ENCODE results near the gene TMEM131L.

DNA sequence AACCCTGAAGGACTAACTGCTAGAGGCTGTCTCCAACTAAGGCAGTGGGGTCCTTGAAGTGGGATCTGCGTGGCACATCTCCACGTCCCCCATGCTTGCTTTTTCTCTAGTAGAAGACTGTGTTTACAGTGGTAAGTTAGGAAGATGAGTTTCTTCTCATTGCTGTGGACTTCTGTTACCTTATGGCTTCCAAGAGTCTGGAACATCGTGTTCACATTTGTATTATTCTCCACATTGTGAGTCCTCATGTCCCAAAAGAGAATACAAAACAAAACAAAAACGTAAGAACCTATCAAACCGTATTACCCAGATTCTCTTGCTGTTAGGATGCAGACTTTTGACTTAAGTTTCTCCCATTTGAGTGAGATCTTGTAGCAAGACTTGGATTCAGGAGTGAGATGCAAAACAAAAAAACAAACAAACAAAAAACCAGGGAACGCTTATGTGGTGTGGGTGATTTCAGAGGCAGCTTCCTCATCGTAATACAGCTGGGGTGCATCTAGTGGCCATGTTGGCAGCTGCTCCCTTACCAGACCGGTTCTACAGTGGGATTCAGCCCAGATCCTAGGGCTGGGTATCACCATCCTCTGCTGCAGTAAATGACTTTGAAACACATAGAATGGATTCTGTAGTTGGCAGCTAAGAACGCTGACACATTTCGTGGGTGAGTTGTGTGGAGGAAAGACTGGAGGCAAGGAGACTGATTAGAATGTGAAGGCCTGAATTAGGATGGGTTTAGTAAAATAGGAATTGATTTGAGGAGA, 41.3 kb downstream of the TMEM131L start:
- no peak for TF ChIP-seq CTCF (IDR thresholded peaks at IDR 0.05; ENCODE audit: low read depth, low read length, poor library complexity, severe bottlenecking)
- TF ChIP-seq EZH2phosphoT487 (IDR thresholded peaks at IDR 0.05; ENCODE audit: borderline replicate concordance, low read length), result no peak
